CD4-positive, alpha-beta T cell treated with Interleukin-2 at 100 ng/mL for 4 hours (primary cell): ENCODE data around the gene UBAC2.
"Not testable (repeated sequence)": the region's sequence is repeated elsewhere in the genome, so short reads cannot be mapped to it uniquely, and the experiment has no call there.

Source experiments
- DNase-seq: peaks from one replicate; pipeline ENCODE4 v3.0.0-alpha.2; 2020; ENCODE audit warnings: low spot score

UBAC2 gene

GRCh38 chr13:99185606-99186005, 15.0 kb upstream of the UBAC2 start:
- DNase-seq = no peak

GRCh38 chr13:99190147-99190985, 10.3 kb upstream of the UBAC2 start:
- DNase-seq = no peak

- no peak for DNase-seq
Observed at GRCh38 chr13:99191336-99191899, 9.2 kb upstream of the UBAC2 start.

GRCh38 chr13:99191900-99192399, 8.7 kb upstream of the UBAC2 start:
- no peak for DNase-seq

GRCh38 chr13:99192480-99192879, 8.2 kb upstream of the UBAC2 start:
- DNase-seq = no peak

GRCh38 chr13:99193152-99193551, 7.5 kb upstream of the UBAC2 start:
- no peak for DNase-seq

- DNase-seq = peak; percentile 58
Observed at GRCh38 chr13:99196466-99197116, 4.1 kb upstream of the UBAC2 start.

DNA sequence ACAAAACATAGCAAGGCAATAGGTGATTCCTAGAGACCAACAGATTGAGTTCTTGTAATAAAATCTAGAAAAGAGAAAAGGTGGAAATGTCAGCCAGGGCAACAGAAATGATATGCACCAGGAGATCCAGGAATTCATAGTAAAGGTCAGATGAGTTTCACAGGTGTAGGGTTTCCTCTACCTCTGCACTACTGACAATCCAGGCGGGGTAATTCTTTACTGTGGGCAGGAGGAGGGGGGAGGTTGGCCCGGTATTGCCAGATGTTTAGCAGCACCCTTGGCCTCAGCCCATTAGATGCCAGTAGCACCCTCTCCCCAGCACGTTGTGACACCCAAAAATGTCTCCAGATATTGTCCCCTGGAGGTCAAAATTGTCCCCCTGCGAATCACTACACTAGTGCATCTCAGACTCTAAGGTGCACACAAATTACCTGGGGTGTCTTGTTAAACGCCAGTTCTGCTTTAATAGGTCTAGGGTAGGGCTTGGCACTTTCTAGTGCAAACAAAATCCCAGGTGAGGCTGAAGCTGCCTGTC, 3.5 kb upstream of the UBAC2 start:
- DNase-seq = no peak

DNA sequence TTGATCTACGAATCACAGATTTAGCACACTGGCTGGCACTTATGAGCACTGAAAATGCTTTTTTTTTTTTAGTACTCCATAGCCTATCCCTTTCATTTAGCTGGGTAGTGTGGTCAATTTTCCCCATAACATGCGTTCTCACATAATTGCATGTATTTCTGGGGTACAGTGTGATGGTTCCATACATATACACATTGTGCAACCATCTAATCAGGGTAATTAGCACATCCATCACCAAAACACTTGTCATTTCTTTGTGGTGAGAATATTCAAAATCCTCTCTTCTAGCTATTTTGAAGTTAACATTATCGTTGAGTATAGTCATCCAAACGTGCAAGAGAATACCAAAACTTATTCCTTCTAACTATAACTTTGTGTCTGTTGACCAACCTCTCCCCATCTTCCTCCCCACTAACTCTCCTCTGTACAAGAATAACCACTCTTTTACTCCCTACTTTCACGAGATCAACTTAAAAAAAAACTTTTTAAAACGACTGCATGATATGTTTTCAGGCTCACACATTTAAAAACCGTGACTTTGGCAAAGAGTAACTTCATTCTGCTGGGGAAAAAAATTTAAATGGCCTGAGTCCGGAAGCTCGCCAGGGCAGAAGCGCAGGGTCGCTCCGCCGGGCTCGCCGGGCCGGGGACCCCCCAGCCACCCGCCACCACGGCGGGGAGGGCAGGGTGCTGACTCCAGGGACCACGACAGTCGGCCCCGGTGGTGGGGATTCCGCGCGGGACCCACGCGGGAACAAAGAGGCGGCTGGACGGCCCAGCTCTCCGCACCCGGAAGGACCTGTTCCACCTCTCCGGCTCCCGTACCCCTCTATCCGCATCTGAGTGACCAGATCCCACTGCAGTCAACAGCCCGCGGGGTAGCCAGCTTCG, 868 bp upstream of the UBAC2 start:
- DNase-seq = no peak

DNA sequence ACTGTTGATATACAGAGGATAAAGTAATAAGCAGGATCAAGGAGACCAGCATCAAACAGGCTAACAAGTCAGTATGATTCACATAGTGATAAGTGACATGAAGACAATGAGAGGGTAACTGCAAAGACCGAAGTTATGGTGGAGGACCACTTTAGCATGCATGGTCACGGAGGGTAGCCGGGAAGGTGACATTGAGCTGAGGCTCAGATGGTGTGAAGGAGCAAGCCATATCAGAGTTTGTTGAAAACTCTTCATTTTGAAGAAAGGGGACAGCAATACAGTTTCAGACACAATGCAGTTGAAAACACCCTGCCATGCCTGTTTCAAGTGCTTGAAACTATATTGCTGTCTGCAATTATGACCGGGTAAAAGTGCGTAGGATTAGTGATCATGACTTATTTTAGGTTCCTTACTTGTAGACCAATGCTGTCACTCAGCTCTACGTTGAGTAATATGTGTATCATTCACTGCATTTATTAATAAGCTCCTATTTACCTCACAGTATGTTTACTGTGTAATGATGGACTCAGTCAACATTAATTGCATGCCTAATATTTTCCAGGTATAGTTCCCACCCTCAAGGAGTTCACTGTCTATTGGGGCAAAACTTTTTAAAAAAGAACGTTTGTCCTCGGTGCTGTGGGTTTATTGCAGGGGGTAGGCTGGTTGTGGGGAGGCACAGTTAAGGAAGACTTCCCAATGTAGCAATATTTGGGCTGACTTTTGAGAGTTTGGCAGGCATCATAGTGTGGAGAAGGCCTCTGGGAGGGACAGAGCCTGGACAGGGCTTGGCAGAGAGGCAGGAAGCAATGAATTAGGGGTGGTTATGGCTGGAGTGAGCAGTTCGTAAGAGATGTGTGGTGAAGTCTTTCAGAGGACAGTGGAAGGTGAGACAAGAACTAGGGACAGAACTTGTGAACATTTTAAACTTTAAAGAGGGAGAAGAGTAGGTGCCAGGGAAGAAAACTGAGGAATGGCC, 3.2 kb downstream of the UBAC2 start:
- no peak for DNase-seq

DNA sequence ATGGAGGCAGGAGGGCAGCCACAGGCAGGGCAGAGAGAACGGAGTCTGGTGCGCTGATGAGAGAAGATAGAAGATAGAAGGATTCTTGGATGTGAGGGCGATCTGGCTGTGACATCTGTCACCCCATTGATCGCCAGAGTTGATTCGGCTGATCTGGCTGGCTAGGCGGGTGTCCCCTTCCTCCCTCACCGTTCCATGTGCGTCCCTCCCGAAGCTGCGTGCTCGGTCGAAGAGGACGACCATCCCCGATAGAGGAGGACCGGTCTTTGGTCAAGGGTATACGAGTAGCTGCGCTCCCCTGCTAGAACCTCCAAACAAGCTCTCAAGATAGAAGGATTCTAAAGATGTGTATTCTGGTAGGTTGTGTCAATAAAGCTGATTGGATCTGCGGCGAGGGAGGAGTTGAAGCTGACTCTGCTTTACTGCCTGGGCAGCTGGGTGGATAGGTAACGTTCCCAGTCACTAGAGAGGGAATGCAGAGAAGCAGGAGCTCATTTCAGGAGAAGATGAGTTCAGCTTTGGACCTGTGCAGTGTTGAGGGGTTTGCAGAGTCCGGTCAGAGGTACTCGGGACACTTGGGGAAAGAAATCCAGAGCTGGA, 5.1 kb downstream of the UBAC2 start:
- no peak for DNase-seq

- no peak for DNase-seq
Observed at GRCh38 chr13:99206226-99206625, 5.6 kb downstream of the UBAC2 start.

DNA sequence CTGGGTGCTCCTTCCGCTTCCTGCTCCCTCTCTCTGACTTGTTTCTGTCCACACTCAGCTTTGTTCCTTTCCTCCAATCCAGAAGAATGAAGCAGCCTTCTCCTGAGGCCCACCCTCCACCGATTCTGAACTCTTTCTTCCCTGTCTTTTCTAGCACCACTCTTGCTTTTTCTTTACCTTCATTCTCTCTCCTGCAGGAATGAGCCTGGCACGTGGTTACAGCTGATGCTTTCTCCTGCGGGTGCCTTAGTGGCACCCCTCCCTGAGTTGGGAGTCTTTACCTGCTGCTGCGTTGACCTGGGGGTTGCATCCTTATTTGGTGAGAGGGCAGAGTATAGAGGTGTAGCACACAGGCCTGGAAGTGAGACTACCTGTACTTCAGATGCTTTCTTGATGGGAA, 6.2 kb downstream of the UBAC2 start:
- no peak for DNase-seq

GRCh38 chr13:99207511-99207910, 6.9 kb downstream of the UBAC2 start:
- no peak for DNase-seq

DNA sequence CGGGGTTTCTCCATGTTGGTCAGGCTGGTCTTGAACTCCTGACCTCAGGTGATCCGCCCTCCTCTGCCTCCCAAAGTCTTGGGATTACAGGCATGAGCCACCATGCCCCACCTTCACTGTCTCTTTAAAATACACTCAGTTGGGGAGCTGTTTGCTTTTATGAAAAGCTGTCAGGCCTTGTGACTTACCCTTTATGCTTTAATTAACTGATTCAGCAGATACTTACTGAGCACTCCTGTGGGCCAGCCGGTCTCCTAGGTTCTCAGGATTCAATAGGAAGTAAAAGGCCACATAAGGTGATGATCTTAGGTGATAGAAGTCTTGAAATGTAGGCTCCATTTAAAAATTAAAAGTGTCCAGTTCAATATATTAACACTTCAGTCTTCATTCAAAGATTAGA, 7.5 kb downstream of the UBAC2 start:
- DNase-seq = no peak

DNA sequence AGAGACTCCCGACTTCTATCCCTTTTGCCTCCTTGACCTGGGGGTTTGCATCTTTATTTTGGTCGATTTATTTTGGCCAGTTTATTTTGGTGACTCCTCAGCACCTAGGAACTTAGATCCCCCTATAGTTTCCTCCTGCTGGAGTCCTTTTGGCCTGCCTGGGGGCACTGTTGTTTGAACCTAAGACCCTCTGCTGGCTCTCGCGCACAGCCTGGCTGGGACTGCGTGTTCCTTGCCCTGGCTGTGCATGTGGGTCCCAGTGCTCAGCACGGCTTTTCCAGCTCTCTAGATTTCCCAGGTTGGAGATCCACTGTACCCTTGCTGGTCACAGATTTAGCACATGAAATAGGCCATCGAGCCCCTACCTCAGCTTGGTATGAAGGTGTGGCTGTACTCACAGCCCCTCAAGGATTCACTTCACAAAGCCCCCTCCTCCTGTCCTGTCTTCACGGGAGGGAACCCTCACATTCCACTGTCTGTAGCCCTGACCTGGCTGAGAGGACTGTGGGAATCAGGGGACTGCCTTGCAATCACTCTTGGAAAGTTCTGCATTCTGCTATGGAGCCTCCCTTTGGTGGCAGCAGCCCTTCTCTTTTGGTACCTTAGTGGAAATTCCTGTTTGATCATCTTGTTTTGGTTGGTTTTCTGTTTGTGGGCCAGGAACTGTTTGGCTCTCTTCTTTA, 8.3 kb downstream of the UBAC2 start:
- DNase-seq = no peak

- not testable (repeated sequence) for DNase-seq
Observed at GRCh38 chr13:99210627-99211026, 10.0 kb downstream of the UBAC2 start.

DNA sequence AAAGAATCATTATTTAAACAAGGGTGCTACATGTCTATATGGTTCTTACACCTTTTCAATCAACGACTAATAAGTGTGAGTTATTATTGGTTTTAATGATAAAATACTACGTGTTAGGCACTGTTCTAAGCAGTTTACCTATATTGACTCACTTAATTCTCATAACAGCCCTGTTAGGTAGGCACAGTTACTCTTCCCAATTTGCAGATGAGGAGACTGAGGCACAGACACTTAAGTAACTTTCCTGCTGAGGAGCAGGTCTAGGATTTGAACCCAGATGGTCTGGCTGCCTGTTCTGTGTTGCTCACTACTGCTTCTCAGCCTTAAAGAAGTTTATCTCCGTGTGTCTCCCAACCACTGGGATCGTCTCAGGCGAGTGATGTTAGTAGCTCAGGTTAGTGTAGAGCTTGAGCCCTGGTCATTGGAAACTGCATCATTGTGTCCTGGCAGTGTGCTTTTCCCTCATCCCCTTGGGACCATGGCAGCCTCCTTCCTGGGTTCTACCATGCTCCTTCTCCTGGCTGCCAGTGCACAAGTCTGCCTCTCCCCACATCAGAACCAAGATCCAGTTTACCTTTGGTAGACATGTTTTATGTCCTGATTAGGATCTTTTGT, 10.9 kb downstream of the UBAC2 start:
- no peak for DNase-seq

GRCh38 chr13:99214232-99214631, 13.6 kb downstream of the UBAC2 start:
- no peak for DNase-seq
